Coronary artery (tissue), 2 donors: Measurements from ENCODE around the gene DYNC1H1.

ENCODE experiments used
- DNase-seq: peaks from one replicate; pipeline ENCODE4 v3.0.0-alpha.2; 2017; ENCODE audit warnings: low spot score
- H3K27ac ChIP-seq, 2 donors: fragments of 200-600 bp; sonication (generic); one replicate each; pipeline ENCODE4 v1.5.1; 2016 to 2019
- H3K4me3 ChIP-seq: fragments of 200-600 bp; sonication (generic); 2 replicates; pipeline ENCODE4 v1.5.1; 2016; ENCODE audit warnings: mild to moderate bottlenecking, moderate library complexity
- CTCF ChIP-seq: fragments of 200-600 bp; sonication (generic); IDR thresholded peaks from one replicate; pipeline ENCODE4 v1.5.1; 2019; ENCODE audit warnings: antibody characterized with exemption

Gene DYNC1H1

GRCh38 chr14:101963656-101964296, 597 bp upstream of the DYNC1H1 start:
- no peak for TF ChIP-seq CTCF
- peak overlapping the region; percentile 65 to 99 for H3K27ac ChIP-seq
- H3K4me3 ChIP-seq: peak overlapping the region; percentile 100
- DNase-seq: no peak

- peak overlapping the region; percentile 100 for H3K4me3 ChIP-seq
- TF ChIP-seq CTCF: no peak
- peak; percentile 84 for DNase-seq
- peak overlapping the region; percentile 96 to 99 for H3K27ac ChIP-seq
These were observed 790 bp downstream of the DYNC1H1 start for GRCh38 chr14:101965181-101965544.

GRCh38 chr14:101965770-101966722, 1.7 kb downstream of the DYNC1H1 start:
- DNase-seq: no peak
- no peak for TF ChIP-seq CTCF

GRCh38 chr14:101966742-101967141, 2.4 kb downstream of the DYNC1H1 start:
- no peak for TF ChIP-seq CTCF
- DNase-seq: no peak
- no peak overlapping the region for H3K27ac ChIP-seq
- H3K4me3 ChIP-seq: no peak overlapping the region

More at GRCh38 chr14:101965770-101966722, 1.7 kb downstream of the DYNC1H1 start:
- peak overlapping the region; percentile 96 to 99 for H3K27ac ChIP-seq
- peak overlapping the region; percentile 100 for H3K4me3 ChIP-seq

- no peak for DNase-seq
These were observed 3.8 kb downstream of the DYNC1H1 start for GRCh38 chr14:101968186-101968585.

GRCh38 chr14:101969481-101969880, 5.1 kb downstream of the DYNC1H1 start:
- Histone ChIP-seq H3K4me3 (no peak overlapping the region), H3K27ac (no peak overlapping the region)
- TF ChIP-seq CTCF: no peak
- no peak for DNase-seq

More at GRCh38 chr14:101968186-101968585, 3.8 kb downstream of the DYNC1H1 start:
- Histone ChIP-seq H3K27ac (no peak overlapping the region), H3K4me3 (no peak overlapping the region)
- no peak for TF ChIP-seq CTCF
